SK-N-MC (cell line): ENCODE results near the gene SEPHS2.

Experiments
- DNase-seq: peaks from one replicate; pipeline ENCODE4 v3.0.0-alpha.2; 2011; ENCODE audit warnings: low read depth, low spot score
- H3K27ac ChIP-seq: fragments of 200-600 bp; sonication (generic); 2 replicates; pipeline ENCODE4 v1.5.1; 2016; ENCODE audit warnings: mixed run types
- H3K36me3 ChIP-seq: fragments of 200-600 bp; sonication (generic); 2 replicates; pipeline ENCODE4 v1.6.1; 2017; ENCODE audit warnings: antibody characterized with exemption, low read length, mixed read lengths; ENCODE audit not compliant: insufficient read depth
- H3K4me3 ChIP-seq: fragments of 200-600 bp; sonication (generic); 2 replicates; pipeline ENCODE4 v1.5.1; 2016
- H3K9ac ChIP-seq: fragments of 200-600 bp; sonication (generic); 2 replicates; pipeline ENCODE4 v1.8.0; 2017; ENCODE audit warnings: mixed run types, mixed read lengths; ENCODE audit not compliant: insufficient read length
- H3K9me3 ChIP-seq: fragments of 200-600 bp; sonication (generic); 2 replicates; pipeline ENCODE4 v1.6.1; 2017; ENCODE audit warnings: low read depth, mild to moderate bottlenecking, antibody characterized with exemption, low read length, moderate library complexity, mixed read lengths
- EZH2 ChIP-seq: fragments of 200-600 bp; sonication (generic); IDR thresholded peaks from one replicate; pipeline ENCODE4 v1.6.1; 2017; ENCODE audit warnings: antibody characterized with exemption
- FOXP2 ChIP-seq: optimal IDR thresholded peaks from 2 replicates; pipeline ENCODE3; 2011; ENCODE audit warnings: mild to moderate bottlenecking, moderate library complexity; ENCODE audit not compliant: insufficient read depth; ENCODE audit errors: extremely low read length, control extremely low read depth
- POLR2AphosphoS5 ChIP-seq: IDR thresholded peaks from 2 replicates; pipeline ENCODE4 v1.6.1; 2012; ENCODE audit warnings: mild to moderate bottlenecking, low read depth, low read length, borderline replicate concordance

Gene SEPHS2

GRCh38 chr16:30444231-30445148 lies 1.2 kb downstream of the SEPHS2 start:
- DNase-seq = no peak
- Histone ChIP-seq H3K36me3 (peaks cover 20% of the 10 kb centered on the region), H3K27ac (peak overlapping the region; percentile 94; the same call in 1 of the 2 replicates), H3K4me3 (peak overlapping the region; percentile 98), H3K9me3 (no peaks in the 10 kb centered on the region), H3K9ac (peak overlapping the region; percentile 96)
- TF ChIP-seq POLR2AphosphoS5 (no peak), FOXP2 (no peak), EZH2 (no peak)

GRCh38 chr16:30443631-30444030 lies 2.0 kb downstream of the SEPHS2 start:
- DNase-seq = no peak
- TF ChIP-seq EZH2 = no peak
- no peak for TF ChIP-seq POLR2AphosphoS5
- no peak for TF ChIP-seq FOXP2
- peak overlapping the region; percentile 98 for H3K4me3 ChIP-seq
- peaks cover 20% of the 10 kb centered on the region for H3K36me3 ChIP-seq
- no peak overlapping the region for H3K27ac ChIP-seq
- no peaks in the 10 kb centered on the region for H3K9me3 ChIP-seq
- no peak overlapping the region for H3K9ac ChIP-seq

GRCh38 chr16:30439720-30440348 lies 5.8 kb downstream of the SEPHS2 start:
- H3K4me3 ChIP-seq = no peak overlapping the region
- no peak for DNase-seq
- H3K9ac ChIP-seq = no peak overlapping the region
- no peaks in the 10 kb centered on the region for H3K9me3 ChIP-seq
- H3K27ac ChIP-seq = no peak overlapping the region
- H3K36me3 ChIP-seq = peaks cover 18% of the 10 kb centered on the region
- no peak for TF ChIP-seq EZH2
- no peak for TF ChIP-seq POLR2AphosphoS5
- TF ChIP-seq FOXP2 = no peak

- TF ChIP-seq EZH2 = no peak
- no peak for DNase-seq
- H3K36me3 ChIP-seq = peaks cover 8% of the 10 kb centered on the region
- H3K4me3 ChIP-seq = no peak overlapping the region
- H3K9ac ChIP-seq = no peak overlapping the region
- H3K27ac ChIP-seq = no peak overlapping the region
- no peaks in the 10 kb centered on the region for H3K9me3 ChIP-seq
Measured at GRCh38 chr16:30438835-30439234, 6.8 kb downstream of the SEPHS2 start.

- Histone ChIP-seq H3K9me3 (no peaks in the 10 kb centered on the region), H3K9ac (no peak overlapping the region), H3K36me3 (no peaks in the 10 kb centered on the region), H3K4me3 (no peak overlapping the region), H3K27ac (no peak overlapping the region)
- no peak for DNase-seq
- TF ChIP-seq POLR2AphosphoS5 (no peak), FOXP2 (no peak), EZH2 (no peak)
Measured at GRCh38 chr16:30437511-30438046, 8.1 kb downstream of the SEPHS2 start.

GRCh38 chr16:30434852-30435251 lies 10.8 kb downstream of the SEPHS2 start:
- H3K36me3 ChIP-seq = no peaks in the 10 kb centered on the region
- no peak overlapping the region for H3K9ac ChIP-seq
- TF ChIP-seq POLR2AphosphoS5 = no peak
- TF ChIP-seq FOXP2 = no peak
- TF ChIP-seq EZH2 = no peak
- H3K9me3 ChIP-seq = no peaks in the 10 kb centered on the region
- no peak overlapping the region for H3K4me3 ChIP-seq
- H3K27ac ChIP-seq = no peak overlapping the region
- no peak for DNase-seq

- H3K36me3 ChIP-seq = peaks cover 17% of the 10 kb centered on the region
- peak overlapping the region; percentile 99 for H3K4me3 ChIP-seq
- DNase-seq = no peak
- no peak overlapping the region for H3K27ac ChIP-seq
- no peaks in the 10 kb centered on the region for H3K9me3 ChIP-seq
- TF ChIP-seq FOXP2 (peak; percentile 9), POLR2AphosphoS5 (no peak)
- peak overlapping the region; percentile 6 for H3K9ac ChIP-seq
Measured at GRCh38 chr16:30430428-30430970, 15.2 kb downstream of the SEPHS2 start.
